GM19099 (cell line): Measurements from ENCODE around the gene PRM3.

Experiments used
- POLR2A ChIP-seq: IDR thresholded peaks from 3 replicates; pipeline ENCODE4 v1.6.1; 2011; ENCODE audit warnings: low read depth; ENCODE audit not compliant: insufficient read length; ENCODE audit errors: extremely low read depth

Gene PRM3

DNA sequence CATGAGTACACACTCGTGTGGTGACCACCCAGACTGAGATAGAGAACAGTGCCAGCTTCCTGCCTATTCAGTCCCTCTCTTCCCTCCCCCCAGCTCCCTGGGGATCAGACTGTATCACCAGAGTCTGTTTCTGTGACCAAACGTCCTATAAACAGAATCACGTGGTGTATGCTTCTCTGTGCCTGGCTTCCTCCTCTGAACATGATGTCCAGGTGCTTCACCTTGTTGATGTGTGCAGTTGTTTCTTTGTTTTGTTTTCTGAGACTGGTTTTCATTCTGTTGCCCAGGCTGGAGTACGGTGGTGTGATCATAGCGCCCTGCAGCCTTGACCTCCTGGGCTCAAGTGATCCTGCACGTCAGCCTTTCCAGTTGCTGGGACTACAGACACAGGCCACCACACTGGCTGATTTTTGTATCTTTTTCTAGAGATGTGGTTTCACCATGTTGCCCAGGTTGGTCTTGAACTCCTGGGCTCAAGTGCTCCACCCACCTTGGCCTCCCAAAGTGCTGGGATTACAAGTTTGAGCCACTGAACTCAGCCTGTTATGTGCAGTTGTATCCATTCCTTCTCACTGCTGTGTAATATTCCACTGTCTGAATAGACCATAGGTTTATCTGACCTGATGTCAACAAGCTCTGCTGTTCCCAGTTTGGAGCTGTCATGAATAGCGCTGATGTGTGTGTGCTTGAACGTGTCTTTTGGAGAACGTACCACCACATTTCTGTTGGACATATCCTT is 36.6 kb upstream of the PRM3 start:
- TF ChIP-seq POLR2A = peak; percentile 19

GRCh38 chr16:11308493-11309283 is 35.3 kb upstream of the PRM3 start:
- no peak for TF ChIP-seq POLR2A

- no peak for TF ChIP-seq POLR2A
Observed at GRCh38 chr16:11307639-11308492, 34.4 kb upstream of the PRM3 start.

DNA sequence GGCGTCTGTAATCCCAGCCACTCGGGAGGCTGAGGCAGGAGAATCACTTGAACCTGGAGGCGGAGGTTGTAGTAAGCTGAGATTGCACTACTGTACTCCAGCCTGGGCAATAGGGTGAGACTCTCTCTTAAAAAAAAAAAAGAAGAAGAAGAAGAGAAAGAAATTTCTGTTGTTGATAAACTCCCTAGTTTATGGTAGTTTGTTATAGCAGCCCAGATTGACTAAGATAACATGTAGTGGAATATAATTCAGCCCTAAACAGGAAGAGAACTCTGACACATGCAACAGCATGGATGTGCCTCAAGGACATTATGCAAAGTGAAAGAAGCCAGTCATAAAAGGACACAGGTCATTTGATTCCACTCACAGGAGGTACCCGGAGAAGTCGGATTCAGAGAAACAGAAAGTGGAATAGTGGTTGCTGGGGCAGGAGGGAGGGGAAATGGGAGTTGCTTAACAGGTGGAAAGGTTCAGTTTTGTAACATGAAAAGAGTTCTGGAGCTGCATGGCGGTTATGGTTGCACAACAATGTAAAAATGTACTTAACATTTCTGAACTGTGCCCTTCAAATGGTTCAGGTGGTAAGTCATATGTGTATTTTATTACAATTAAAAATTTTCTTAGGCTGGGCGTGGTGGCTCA is 33.7 kb upstream of the PRM3 start:
- TF ChIP-seq POLR2A = no peak

GRCh38 chr16:11306381-11306780 is 33.0 kb upstream of the PRM3 start:
- TF ChIP-seq POLR2A = no peak

DNA sequence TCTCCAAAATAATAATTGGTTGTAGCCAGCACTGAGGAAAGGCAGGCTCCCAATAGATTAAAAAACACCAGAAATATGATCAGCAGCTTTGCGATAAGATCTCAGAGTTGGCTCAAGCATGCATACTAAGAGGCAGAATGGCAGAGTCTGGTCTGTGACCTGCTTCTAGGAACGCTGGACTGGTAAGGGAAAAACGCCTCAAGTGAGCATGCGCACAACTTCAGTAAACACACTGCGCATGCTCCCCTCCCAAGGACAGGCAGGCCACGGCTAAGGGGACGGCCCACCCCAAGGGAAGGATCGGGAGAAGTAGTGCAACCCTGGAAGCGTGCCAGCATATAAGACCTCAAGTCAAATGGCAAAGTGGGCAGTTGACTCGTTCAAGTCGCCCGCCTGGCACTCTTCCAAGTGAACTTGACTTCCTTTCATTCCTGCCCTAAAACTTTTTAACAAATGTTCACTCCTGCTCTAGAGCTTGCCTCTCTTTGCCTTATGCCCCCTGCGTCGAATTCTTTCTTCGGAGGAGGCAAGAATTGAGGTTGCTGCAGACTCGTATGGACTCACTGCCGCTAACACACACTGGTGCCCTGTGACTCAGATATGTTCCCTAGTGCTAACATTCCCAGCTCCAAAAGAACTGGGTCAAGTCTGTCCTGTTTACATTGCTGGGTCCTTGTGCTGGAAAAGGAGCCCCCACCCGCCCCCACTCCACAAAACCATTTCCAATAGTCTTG is 30.1 kb upstream of the PRM3 start:
- no peak for TF ChIP-seq POLR2A

DNA sequence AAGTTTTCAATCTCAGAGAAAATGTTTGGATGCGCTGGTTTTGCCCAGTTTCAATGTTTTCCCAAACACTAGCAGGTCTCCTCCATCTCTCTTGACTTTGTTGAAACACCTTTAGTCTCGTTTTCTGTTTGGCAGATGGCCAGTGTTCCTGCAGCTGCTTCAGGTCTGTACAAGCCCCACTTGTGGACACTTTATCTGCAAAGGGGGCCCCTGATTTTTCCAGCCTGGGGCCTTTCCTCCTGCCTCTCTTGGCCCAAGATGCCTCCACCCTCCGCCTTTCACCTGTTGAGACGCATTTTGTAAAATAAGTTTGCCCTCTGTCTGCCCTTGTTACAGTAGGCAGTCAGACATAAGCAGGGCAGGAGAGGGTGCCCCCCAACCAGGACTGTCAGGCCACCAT is 29.5 kb upstream of the PRM3 start:
- no peak for TF ChIP-seq POLR2A

DNA sequence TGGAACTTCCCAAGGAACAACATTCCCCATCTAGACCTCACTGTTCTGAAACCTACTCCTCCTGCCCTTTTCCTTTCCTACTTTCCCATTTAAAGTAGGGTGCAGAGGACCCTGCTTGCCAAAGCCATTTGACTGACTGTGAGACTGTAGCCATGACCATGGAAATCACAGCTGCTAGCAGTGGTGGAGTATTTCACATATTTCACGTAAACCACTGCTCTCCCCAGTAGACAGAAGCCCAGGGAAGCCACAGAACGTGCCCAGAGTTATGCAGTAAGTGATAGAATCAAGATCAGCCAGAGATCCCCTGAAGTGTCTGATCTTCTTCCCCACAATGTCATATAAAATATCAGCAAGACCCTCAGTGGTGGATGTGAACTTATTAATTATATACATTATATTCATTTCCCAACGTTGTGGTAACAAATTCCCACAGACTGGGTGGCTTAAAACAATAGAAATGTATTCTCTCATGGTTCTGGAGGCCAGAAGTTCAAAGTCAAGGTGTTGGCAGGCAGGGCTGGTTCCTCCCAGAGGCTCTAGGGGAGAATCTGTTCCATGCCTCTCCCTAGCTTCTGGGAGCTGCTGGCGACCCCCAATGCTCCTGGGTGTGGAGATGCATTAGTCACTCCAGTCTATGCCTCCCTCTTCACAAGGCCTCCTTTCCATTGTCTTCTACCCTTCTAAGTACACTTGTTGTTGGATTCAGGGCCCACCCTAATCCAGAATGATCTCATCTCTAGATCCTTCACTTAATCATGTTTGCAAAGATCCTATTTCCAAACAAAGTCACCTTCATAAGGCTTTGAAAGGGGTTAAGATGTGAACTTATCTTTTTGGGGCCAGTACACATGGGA is 28.4 kb upstream of the PRM3 start:
- TF ChIP-seq POLR2A = no peak

DNA sequence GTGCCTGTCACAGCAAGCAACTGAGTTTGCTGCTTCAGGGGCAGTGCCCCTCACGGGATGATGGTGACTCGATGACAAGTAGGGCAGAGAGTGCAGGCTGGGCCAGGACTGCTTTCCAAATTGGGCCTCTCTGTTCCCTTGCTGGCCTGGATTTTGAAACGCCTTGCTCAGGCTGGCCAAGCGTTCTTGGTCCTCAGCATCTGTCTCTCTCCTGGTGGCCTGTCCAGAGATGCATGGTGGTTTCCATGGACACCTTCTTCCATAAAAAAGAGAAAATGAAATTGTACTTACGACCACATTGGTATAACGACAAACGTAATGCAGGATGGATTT is 27.1 kb upstream of the PRM3 start:
- no peak for TF ChIP-seq POLR2A

DNA sequence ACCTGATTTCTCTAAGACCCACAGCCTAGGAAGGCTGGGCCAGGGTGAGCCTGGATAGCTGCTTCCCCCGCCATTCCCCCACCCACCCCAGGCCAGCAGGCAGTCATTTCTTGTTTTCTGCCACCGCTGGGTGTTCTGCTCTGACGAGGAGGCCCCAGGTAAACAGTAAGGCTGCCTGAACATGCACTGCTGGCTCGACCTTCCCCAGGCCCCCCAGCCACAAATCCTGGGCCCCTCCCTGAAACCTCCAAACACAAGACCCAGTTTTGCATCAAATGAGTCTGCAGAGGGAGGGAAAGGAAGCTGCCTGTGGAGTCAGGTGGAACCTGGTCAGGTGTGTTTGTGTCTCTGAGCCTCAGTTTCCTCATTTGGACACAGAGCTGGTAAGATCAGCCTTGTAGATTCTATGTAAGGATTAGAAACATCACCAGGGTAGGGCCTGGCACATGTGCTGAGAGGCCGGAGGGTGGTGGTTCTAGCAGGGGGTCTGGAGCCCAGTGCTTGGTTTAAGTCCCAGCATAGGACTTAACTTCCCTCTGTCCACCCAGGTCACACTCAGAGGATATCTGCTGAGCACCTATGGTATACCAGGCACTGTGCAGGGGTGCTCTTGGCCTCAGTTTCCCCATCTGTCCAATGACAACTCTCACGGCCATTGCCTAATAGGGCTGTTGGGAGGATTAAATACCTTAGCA is 26.6 kb upstream of the PRM3 start:
- no peak for TF ChIP-seq POLR2A

DNA sequence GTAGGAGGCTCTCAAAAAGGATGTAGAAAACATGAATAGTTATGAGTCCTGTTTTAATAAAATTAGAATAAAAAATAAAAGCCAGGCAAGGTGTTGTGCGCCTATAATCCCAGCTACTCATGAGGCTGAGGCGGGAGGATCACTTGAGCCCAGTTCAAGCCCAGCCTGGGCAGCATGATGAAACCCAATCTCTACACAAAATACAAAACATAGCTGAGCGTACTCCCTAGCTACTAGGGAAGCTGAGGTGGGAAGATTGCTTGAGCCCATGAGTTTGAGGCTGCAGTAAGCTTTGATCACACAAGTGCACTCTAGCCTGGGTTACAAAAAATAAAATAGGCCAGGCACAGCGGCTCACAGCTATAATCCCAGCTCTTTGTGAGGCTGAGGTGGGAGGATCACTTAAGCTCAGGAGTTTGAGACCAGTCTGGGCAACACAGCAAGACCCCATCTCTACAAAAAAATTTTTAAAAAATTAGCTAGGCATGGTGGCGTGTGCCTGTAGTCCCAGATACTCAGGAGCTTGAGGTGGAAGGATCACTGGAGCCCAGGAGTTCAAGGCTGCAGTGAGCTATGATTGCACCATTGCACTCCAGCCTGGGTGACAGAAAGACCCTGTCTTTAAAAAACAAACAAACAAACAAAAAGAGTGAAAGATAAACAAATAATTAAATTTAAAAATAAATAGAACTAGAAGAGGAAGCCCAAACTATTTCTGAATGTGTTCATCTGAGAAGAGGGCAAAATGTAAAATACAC is 24.9 kb upstream of the PRM3 start:
- TF ChIP-seq POLR2A = no peak

DNA sequence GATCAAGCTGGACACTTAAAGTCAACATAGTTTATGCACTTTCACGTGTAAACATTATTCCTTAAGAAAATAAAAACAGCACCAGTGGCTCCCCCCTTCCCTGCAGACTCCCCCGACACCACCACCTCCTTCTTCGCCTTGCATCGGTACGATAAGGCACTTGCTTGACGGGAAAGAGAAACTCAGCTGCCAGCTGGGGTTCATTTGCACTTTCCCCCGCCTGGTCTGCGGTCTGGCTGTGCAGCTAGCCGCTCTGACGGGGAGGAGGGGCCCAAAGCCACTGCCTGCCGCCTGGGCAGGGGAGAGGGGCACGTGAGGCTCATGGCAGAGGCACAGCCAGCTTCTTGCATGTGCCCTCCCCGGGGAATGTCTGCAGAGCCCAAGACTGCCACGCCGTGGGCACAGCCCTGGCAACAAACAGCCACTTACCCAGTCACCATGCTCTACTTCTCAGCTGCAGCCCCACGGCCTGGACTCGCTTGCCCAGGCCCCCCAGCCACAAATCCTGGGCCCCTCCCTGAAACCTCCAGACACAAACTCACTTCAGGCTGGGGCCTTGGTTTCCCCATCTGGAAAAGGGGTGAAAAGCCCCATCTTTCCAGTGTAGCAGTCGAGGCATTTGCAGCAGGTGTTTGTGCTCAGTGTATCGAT is 24.2 kb upstream of the PRM3 start:
- TF ChIP-seq POLR2A = peak; percentile 25
